GM19395 (cell line): Measurements from ENCODE around the gene PDCD10.

Experiments
- ATAC-seq: cut with Tn5 transposase; IDR thresholded peaks from one replicate; pipeline ENCODE4 v1.9.1; 2021; ENCODE audit warnings: mild to moderate bottlenecking, moderate library complexity; ENCODE audit not compliant: unreplicated experiment

Gene PDCD10

GRCh38 chr3:167735233-167736138 is 794 bp upstream of the PDCD10 start, which contains the start of gene SERPINI1:
SERPINI1 (plus strand) TSS chr3:167735721; CDS start chr3:167789129, 53,408 bp downstream.
- peak; percentile 69 for ATAC-seq

- ATAC-seq = no peak
Observed at GRCh38 chr3:167733961-167734497, 663 bp downstream of the PDCD10 start.

- no peak for ATAC-seq
Observed at GRCh38 chr3:167732313-167733065, 2.2 kb downstream of the PDCD10 start.

GRCh38 chr3:167731393-167731792 is 3.3 kb downstream of the PDCD10 start:
- ATAC-seq = no peak

GRCh38 chr3:167729591-167729990 is 5.1 kb downstream of the PDCD10 start:
- no peak for ATAC-seq

GRCh38 chr3:167728632-167729323 is 5.9 kb downstream of the PDCD10 start:
- no peak for ATAC-seq

GRCh38 chr3:167728176-167728575 is 6.5 kb downstream of the PDCD10 start:
- no peak for ATAC-seq

GRCh38 chr3:167723872-167724271 is 10.8 kb downstream of the PDCD10 start:
- ATAC-seq = no peak

GRCh38 chr3:167723025-167723512 is 11.6 kb downstream of the PDCD10 start:
- ATAC-seq = no peak

- ATAC-seq = no peak
Observed at GRCh38 chr3:167718582-167718981, 16.1 kb downstream of the PDCD10 start.

GRCh38 chr3:167716920-167717319 is 17.8 kb downstream of the PDCD10 start:
- ATAC-seq = no peak

GRCh38 chr3:167714871-167715270 is 19.8 kb downstream of the PDCD10 start:
- ATAC-seq = no peak

- no peak for ATAC-seq
Observed at GRCh38 chr3:167712445-167712844, 22.2 kb downstream of the PDCD10 start.

- no peak for ATAC-seq
Observed at GRCh38 chr3:167711439-167711838, 23.3 kb downstream of the PDCD10 start.

GRCh38 chr3:167710552-167710951 is 24.1 kb downstream of the PDCD10 start:
- ATAC-seq = no peak

GRCh38 chr3:167709690-167710089 is 25.0 kb downstream of the PDCD10 start:
- no peak for ATAC-seq

- ATAC-seq = no peak
Observed at GRCh38 chr3:167705840-167706239, 28.9 kb downstream of the PDCD10 start.

- no peak for ATAC-seq
Observed at GRCh38 chr3:167700926-167701325, 33.8 kb downstream of the PDCD10 start.

GRCh38 chr3:167700046-167700445 is 34.6 kb downstream of the PDCD10 start:
- no peak for ATAC-seq

- no peak for ATAC-seq
Observed at GRCh38 chr3:167694121-167694520, 40.6 kb downstream of the PDCD10 start.

- ATAC-seq = peak; percentile 100
Observed at GRCh38 chr3:167691366-167691765, 43.3 kb downstream of the PDCD10 start.
